ENCODE measurements around the gene MUC4.

DNA sequence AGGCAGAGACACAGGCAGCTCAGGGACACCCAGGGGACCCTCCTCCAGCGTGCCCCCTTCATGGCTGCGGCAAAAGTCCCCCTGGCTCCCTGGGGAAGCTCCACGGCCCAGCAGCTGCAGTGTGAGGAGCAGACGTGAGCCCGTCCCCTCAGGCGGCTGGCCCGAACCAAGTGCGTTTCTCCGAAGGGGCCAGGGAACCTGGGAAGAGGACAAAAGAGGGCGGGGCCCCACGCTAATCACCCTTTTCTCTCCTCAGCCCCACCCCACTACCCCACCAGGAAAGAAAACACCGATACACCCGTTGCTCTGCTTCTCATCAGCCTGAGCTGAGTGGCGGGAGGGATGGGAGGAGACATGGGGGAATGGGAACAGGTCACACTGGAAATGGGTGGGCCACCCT, at the start of gene MUC4:
- TF ChIP-seq, protein P1, sequence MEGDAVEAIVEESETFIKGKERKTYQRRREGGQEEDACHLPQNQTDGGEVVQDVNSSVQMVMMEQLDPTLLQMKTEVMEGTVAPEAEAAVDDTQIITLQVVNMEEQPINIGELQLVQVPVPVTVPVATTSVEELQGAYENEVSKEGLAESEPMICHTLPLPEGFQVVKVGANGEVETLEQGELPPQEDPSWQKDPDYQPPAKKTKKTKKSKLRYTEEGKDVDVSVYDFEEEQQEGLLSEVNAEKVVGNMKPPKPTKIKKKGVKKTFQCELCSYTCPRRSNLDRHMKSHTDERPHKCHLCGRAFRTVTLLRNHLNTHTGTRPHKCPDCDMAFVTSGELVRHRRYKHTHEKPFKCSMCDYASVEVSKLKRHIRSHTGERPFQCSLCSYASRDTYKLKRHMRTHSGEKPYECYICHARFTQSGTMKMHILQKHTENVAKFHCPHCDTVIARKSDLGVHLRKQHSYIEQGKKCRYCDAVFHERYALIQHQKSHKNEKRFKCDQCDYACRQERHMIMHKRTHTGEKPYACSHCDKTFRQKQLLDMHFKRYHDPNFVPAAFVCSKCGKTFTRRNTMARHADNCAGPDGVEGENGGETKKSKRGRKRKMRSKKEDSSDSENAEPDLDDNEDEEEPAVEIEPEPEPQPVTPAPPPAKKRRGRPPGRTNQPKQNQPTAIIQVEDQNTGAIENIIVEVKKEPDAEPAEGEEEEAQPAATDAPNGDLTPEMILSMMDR (IDR thresholded peaks at IDR 0.05), result no peak
- no peak for TF ChIP-seq POLR2A (IDR thresholded peaks at IDR 0.05)
